Adipocyte (in vitro differentiated cells): ENCODE measurements around the gene DLGAP5.

Experiments
- DNase-seq: peaks from one replicate; pipeline ENCODE4 v3.0.0-alpha.2; 2015; ENCODE audit warnings: low read depth
- H3K27me3 ChIP-seq: replicated peaks from 2 replicates; pipeline ENCODE4 v1.7.0; 2013; ENCODE audit warnings: mild to moderate bottlenecking, low read length, moderate library complexity; ENCODE audit not compliant: control insufficient read depth, insufficient read depth
- H3K36me3 ChIP-seq: 2 replicates; pipeline ENCODE4 v1.7.0; 2013; ENCODE audit warnings: low read length, mild to moderate bottlenecking, moderate library complexity; ENCODE audit not compliant: control insufficient read depth, insufficient read depth, severe bottlenecking
- H3K4me1 ChIP-seq: 2 replicates; pipeline ENCODE4 v1.7.0; 2013; ENCODE audit warnings: mild to moderate bottlenecking, low read length, moderate library complexity; ENCODE audit not compliant: control insufficient read depth, insufficient read depth
- H3K4me3 ChIP-seq: 2 replicates; pipeline ENCODE4 v1.7.0; 2013; ENCODE audit warnings: mild to moderate bottlenecking, low read length, moderate library complexity
- H3K9ac ChIP-seq: 2 replicates; pipeline ENCODE4 v1.7.0; 2013; ENCODE audit warnings: mild to moderate bottlenecking, low read length, moderate library complexity
- H3K9me3 ChIP-seq: 2 replicates; pipeline ENCODE4 v1.7.0; 2013; ENCODE audit warnings: mild to moderate bottlenecking, low read length, moderate library complexity; ENCODE audit not compliant: control insufficient read depth

The DLGAP5 gene, protein sequence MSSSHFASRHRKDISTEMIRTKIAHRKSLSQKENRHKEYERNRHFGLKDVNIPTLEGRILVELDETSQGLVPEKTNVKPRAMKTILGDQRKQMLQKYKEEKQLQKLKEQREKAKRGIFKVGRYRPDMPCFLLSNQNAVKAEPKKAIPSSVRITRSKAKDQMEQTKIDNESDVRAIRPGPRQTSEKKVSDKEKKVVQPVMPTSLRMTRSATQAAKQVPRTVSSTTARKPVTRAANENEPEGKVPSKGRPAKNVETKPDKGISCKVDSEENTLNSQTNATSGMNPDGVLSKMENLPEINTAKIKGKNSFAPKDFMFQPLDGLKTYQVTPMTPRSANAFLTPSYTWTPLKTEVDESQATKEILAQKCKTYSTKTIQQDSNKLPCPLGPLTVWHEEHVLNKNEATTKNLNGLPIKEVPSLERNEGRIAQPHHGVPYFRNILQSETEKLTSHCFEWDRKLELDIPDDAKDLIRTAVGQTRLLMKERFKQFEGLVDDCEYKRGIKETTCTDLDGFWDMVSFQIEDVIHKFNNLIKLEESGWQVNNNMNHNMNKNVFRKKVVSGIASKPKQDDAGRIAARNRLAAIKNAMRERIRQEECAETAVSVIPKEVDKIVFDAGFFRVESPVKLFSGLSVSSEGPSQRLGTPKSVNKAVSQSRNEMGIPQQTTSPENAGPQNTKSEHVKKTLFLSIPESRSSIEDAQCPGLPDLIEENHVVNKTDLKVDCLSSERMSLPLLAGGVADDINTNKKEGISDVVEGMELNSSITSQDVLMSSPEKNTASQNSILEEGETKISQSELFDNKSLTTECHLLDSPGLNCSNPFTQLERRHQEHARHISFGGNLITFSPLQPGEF

DNA sequence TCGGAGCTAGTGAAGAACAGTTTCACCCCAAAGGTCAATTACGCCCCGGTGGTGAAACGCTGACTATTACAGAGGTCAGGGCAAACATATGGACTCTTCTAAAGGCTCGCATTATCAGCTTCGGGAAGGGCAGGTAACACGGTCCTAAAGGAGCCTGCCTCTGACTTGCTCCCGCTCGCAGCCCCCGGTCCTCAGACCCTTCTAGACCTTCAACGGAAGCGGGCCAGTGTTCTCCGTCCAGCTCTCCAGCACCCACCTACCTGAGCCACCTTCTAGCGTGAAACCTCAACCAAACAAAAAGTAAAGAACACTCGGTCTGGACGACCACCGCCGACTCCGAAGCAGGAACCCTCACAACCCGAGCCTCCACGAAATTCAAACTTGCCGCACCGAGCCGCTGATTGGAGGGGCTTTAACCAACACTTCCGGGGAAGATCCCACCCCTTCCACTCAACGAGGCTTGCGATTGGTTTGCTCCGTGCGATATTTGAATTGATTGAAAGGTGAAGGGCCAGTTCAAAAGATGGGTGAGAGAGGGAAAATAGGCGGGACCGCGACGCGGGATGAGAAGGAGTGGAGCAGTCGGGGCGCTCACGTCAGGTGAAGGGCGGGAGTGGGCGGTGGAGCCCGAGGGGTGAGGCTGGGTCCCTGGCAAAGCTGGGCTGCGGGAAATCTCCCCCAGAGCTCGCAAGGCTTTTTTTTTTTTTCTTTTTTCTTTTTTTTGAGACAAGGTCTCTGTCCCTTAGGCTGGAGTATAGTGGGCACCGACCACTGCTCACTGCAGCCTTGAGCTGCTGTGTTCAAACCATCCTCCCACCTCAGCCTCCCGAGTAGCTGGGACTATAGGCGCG, at the start of gene DLGAP5:
DLGAP5 (minus strand) TSS at position 383 of the 851 bp plus-strand sequence. CDS start 2,406 bp downstream, outside the sequence.
- H3K4me3 ChIP-seq, result peak within 1 kb of the TSS; percentile 94
- H3K9ac ChIP-seq, result peak within 1 kb of the TSS; percentile 84
- H3K27me3 ChIP-seq, result no peaks in the 10 kb centered on the region
- H3K36me3 ChIP-seq, result no peaks in the 10 kb centered on the region
- peak; percentile 99 for DNase-seq
- peaks cover 18% of the 10 kb centered on the region for H3K4me1 ChIP-seq
- H3K9me3 ChIP-seq, result no peaks in the 10 kb centered on the region

DNA sequence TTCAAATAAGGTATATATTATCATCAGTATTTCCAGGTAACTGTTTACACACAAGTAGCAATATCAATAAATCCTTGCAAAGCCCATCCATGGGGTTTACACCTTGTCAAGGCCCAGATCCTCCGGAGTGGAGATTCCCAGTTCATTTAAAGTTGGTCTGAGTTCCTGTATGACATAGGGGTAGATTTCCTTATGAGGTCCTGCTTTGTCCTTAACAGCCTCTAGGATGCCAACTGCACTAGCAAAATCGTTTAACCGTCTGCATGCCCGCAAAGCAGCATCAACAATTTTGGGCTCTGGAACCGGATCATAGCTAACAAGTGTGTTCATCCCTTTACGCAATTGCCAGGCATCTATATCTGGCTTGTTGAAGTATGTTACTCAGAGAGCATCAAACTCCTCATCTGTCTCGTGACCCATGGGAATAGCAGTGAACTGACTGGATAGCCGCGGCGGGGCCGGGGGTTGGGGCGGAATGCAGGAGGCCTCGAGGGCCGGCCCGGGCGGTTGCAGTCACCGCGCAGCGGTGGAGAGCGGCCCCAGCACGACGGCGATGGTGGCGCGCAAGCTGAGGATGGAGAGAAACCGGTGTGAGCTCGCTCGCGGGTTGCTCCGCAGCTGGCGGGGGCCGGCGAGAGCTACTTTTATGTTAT, 49.3 kb upstream of the DLGAP5 start:
- Histone ChIP-seq H3K4me3 (peak overlapping the region; percentile 29), H3K36me3 (no peaks in the 10 kb centered on the region), H3K9ac (no peak overlapping the region), H3K4me1 (peaks cover 11% of the 10 kb centered on the region), H3K9me3 (no peaks in the 10 kb centered on the region), H3K27me3 (no peaks in the 10 kb centered on the region)
- DNase-seq, result peak; percentile 36

DNA sequence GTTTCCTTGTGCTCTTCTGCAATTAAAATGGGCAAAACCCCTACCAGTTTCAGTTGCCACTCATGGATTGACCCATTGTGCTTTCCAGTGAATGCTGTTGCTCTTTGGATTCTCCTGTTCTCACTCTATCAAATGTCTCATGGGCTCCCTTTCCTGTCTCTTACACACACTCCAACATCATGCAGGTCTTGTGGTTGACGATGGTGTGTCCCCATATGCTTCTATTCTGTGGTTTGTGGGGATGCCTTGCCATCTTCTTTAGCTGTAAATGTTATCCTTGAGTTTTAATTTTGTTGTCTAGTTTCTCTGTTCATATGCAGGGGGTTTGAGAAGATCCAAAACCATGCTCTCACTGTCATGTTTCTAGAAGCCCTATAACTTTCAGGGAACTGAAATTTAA, 47.9 kb upstream of the DLGAP5 start:
- Histone ChIP-seq H3K4me3 (no peak overlapping the region), H3K36me3 (no peaks in the 10 kb centered on the region), H3K4me1 (peaks cover 11% of the 10 kb centered on the region), H3K9me3 (no peaks in the 10 kb centered on the region), H3K9ac (no peak overlapping the region), H3K27me3 (no peaks in the 10 kb centered on the region)
- DNase-seq, result no peak

DNA sequence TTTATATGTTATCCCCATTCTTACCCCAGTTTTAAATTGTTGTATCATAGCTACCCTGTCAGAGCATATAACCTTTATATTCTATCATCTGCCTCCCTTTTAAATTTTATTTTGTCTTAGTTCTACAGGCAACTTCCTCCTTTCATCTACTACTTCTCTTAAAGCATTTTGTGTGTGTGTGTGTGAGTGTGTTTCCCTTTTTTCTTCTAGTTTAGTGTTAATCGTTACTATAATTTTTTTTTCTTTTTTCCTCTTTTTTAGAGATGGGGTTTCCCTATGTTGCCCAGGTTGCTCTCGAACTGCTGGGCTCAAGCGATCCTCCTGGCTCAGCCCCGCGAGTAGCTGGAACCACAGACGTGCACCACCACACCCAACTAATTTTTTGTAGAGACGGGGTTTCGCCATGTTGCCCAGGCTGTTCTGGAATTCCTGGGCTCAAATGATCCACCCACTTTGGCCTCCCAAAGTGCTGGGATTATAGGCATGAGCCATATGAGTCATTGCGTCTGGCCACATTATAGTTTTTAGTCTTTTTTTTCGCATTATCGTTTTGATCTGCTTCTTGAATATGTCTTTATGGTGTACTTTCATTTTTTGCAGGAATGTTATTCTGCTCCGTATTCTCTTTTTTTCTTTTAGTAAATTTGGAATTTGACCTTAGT, 46.8 kb upstream of the DLGAP5 start:
- no peaks in the 10 kb centered on the region for H3K27me3 ChIP-seq
- H3K36me3 ChIP-seq, result no peaks in the 10 kb centered on the region
- H3K4me1 ChIP-seq, result peaks cover 11% of the 10 kb centered on the region
- no peak overlapping the region for H3K9ac ChIP-seq
- no peak overlapping the region for H3K4me3 ChIP-seq
- H3K9me3 ChIP-seq, result no peaks in the 10 kb centered on the region
- no peak for DNase-seq

DNA sequence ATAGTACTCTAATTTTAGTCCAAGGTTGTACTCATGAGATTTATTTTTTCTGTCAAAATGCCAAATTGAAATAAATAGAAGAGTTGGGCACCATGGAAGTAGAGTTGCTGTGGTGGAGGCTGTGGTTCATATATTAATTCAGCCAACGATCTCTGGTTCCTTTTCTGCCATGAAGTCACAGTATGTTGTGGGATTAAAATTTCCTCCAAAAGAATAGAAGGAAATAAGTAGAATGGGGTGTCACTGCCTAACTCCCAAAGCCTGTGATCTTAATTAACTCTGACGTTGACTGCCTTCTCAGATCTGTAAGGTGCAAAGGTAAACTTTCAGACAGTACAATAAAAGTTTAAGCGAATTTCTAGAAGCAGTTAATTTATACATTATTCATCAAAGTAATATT, 42.2 kb upstream of the DLGAP5 start:
- no peaks in the 10 kb centered on the region for H3K36me3 ChIP-seq
- no peak overlapping the region for H3K4me3 ChIP-seq
- H3K9me3 ChIP-seq, result no peaks in the 10 kb centered on the region
- H3K4me1 ChIP-seq, result no peaks in the 10 kb centered on the region
- DNase-seq, result no peak
- H3K27me3 ChIP-seq, result peaks cover 10% of the 10 kb centered on the region
- H3K9ac ChIP-seq, result no peak overlapping the region

DNA sequence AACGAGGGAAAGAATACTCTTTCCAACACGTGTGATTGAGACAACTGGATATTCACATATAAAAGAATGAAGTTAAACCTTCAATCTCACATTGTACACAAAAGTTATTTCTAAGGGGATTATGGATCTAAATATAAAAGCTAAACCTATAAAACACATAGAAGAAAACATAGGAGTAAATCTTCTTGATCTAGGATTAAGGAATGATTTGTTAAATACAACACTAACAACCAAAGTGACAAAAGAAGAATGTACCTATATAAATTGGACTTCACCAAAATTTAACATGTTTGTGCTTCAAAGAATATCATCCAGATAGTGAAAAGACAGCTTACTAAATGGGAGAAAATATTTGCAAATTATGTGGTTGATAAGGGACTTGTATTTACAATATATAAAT, 36.9 kb upstream of the DLGAP5 start:
- Histone ChIP-seq H3K9me3 (peaks cover 8% of the 10 kb centered on the region), H3K27me3 (peaks cover 10% of the 10 kb centered on the region), H3K4me3 (no peak overlapping the region), H3K36me3 (no peaks in the 10 kb centered on the region), H3K9ac (no peak overlapping the region), H3K4me1 (no peaks in the 10 kb centered on the region)
- DNase-seq, result no peak

DNA sequence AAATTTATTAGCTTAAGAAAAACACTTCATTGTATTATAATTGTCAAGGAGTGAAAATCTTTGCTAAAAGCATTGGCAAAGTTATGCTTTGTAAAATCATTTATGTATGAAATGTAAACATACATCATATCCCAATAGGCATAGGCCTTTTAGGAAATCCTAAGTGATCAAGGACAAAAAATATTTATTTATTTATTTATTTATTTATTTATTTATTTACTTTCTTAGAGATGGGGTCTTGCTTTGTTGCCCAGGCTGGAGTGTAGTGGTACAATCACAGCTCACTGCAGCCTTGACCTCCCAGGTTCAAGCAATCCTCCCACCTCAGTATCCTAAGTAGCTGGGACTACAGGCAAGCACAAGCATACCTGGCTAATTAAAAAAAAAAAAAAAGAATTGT, 32.0 kb upstream of the DLGAP5 start:
- peaks cover 9% of the 10 kb centered on the region for H3K4me1 ChIP-seq
- DNase-seq, result no peak
- no peaks in the 10 kb centered on the region for H3K27me3 ChIP-seq
- H3K9ac ChIP-seq, result no peak overlapping the region
- H3K9me3 ChIP-seq, result peaks cover 8% of the 10 kb centered on the region
- H3K4me3 ChIP-seq, result no peak overlapping the region
- no peaks in the 10 kb centered on the region for H3K36me3 ChIP-seq

DNA sequence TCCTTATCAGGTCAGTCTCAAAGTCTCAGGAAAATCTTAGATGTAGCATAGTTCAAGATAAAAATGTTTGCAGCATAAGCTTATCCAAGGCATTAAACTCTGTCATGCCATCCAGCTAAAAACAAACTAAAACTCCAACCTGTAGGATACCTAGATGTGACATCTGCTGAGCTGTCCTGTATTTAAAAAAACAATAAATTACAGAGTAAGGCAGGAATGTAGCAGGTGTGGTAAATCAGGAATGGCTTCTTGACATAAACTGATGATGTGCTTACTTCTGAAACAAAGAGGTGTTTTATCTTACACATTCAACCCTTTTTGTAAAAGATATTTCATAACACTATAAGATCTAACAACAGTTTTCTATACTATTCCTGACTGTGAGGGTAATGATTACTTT, 30.6 kb upstream of the DLGAP5 start:
- Histone ChIP-seq H3K4me3 (no peak overlapping the region), H3K4me1 (peaks cover 12% of the 10 kb centered on the region), H3K9me3 (peaks cover 6% of the 10 kb centered on the region), H3K27me3 (no peaks in the 10 kb centered on the region), H3K36me3 (no peaks in the 10 kb centered on the region), H3K9ac (no peak overlapping the region)
- no peak for DNase-seq

DNA sequence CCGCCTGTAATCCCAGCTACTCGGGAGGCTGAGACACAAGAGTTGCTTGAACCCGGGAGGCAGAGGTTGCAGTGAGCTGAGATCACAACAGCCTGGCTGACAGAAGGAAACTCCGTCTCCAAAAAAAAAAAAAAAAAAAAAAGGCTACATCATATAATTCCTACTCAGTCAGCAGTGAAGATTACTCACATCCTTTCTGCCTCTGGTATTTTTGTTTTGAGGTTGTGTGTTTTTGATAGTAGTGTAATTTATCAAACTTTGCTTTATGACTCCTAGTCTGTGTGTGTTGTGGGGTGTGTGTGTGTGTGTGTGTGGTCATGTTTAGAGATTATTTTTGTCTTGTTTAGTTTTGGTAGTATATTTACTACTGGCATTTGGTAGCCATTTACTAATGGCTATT, 29.8 kb upstream of the DLGAP5 start:
- H3K4me3 ChIP-seq, result no peak overlapping the region
- H3K27me3 ChIP-seq, result no peaks in the 10 kb centered on the region
- H3K36me3 ChIP-seq, result no peaks in the 10 kb centered on the region
- no peak overlapping the region for H3K9ac ChIP-seq
- H3K9me3 ChIP-seq, result no peaks in the 10 kb centered on the region
- peak; percentile 20 for DNase-seq
- H3K4me1 ChIP-seq, result peaks cover 12% of the 10 kb centered on the region

DNA sequence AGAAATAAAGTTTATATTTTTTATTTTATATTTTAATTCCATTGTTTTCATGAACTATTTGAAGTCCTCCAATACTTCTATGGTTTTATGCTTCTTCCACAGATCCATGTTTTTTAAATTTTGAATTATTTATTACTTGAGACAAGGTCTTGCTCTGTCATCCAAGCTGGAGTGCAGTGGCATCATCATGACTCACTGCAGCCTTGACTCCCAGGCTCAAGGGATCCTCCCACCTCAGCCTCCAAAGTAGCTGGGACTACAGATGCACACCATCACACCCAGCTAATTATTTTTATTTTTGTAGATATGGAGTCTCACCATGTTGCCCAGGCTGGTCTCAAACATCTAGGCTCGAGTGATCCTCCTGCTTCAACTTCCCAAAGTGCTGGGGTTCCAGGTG, 28.8 kb upstream of the DLGAP5 start:
- H3K27me3 ChIP-seq, result no peaks in the 10 kb centered on the region
- DNase-seq, result no peak
- H3K4me1 ChIP-seq, result peaks cover 12% of the 10 kb centered on the region
- no peak overlapping the region for H3K9ac ChIP-seq
- no peaks in the 10 kb centered on the region for H3K36me3 ChIP-seq
- no peaks in the 10 kb centered on the region for H3K9me3 ChIP-seq
- no peak overlapping the region for H3K4me3 ChIP-seq
